ENCODE data around the gene MGAT4C. TPM values are rescaled to one million over a fixed set of nuclear protein-coding genes. Genes with fewer than 3 reads are reported as not detected.

MGAT4C gene
- total RNA-seq, result 0.06 TPM in 1 of 2 replicates, not detected in the other

DNA sequence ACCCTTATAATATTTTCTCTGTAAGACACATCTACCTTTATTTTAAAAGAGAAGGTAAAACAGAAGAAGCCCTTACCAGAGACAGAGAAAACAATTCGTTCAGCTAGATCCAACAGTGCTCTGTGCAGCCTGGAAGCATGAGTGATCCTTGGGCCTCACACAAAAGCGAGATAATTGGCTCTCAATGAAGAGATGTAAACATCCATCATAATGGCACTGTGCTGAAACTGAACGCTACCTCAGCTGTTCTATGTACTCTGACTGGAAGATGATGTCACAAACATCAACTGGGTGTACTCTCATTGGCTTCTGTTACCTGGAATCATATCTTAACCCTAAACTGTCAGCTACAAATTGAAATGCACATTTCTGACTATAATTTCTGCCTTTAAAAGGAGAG, at the start of gene MGAT4C:
Gene MGAT4C (minus strand): TSS at position 229 of the 400 bp plus-strand sequence.

